Right lobe of liver (tissue), 6 donors: Measurements from ENCODE around the gene SLC5A3. TPM values are rescaled to one million over a fixed set of nuclear protein-coding genes. Genes with fewer than 3 reads are reported as not detected.

Experiments used
- ATAC-seq, 4 donors: fragments of 200-7000 bp; cut with Tn5 transposase; one replicate each; pipeline ENCODE4 v1.9.1; 2020; ENCODE audit warnings: mild to moderate bottlenecking in 4 of 4, moderate library complexity in 4 of 4
- DNase-seq, 3 donors: peaks; one replicate each; pipeline ENCODE4 v3.0.0-alpha.2; 2020
- H3K27ac ChIP-seq, 3 donors: fragments of 200-600 bp; one replicate each; pipeline ENCODE4 v1.8.0; 2022
- H3K27me3 ChIP-seq, 2 donors: fragments of 200-600 bp; one replicate each; pipeline ENCODE4 v1.8.0; 2022
- H3K36me3 ChIP-seq, 4 donors: fragments of 200-600 bp; sonication (generic) in 1 of 4; one replicate each; pipeline versions ENCODE4 v1.5.1 to v1.8.0; 2017 to 2022; ENCODE audit warnings: control low read depth in 1 of 4
- H3K4me1 ChIP-seq, 4 donors: fragments of 200-600 bp; sonication (generic) in 1 of 4; one replicate each; pipeline versions ENCODE4 v1.5.1 to v1.8.0; 2017 to 2022; ENCODE audit warnings: control low read depth in 1 of 4
- H3K4me3 ChIP-seq, 3 donors: fragments of 200-600 bp; one replicate each; pipeline ENCODE4 v1.8.0; 2022
- H3K9me3 ChIP-seq, 4 donors: fragments of 200-600 bp; sonication (generic) in 1 of 4; one replicate each; pipeline versions ENCODE4 v1.5.1 to v1.8.0; 2017 to 2022; ENCODE audit warnings: control low read depth in 1 of 4
- CTCF ChIP-seq, 4 donors: fragments of 200-600 bp in 3 of 4; fragments of 450-650 bp in 1 of 4; IDR thresholded peaks; one replicate each; pipeline versions ENCODE4 v1.5.1 to v1.8.0; 2016 to 2022; ENCODE audit warnings: antibody characterized with exemption in 4 of 4, mild to moderate bottlenecking in 2 of 4
- POLR2A ChIP-seq: fragments of 450-650 bp; IDR thresholded peaks from one replicate; pipeline ENCODE4 v1.6.1; 2017; ENCODE audit warnings: antibody characterized with exemption, mild to moderate bottlenecking
- WGBS: methylation state at CpG from one replicate; pipeline ENCODE4 v1.1.6; 2018; ENCODE audit warnings: low coverage, low lambda C conversion rate; ENCODE audit not compliant: insufficient coverage; ENCODE audit errors: missing lambda C conversion rate; 5-methylcytosine and 5-hydroxymethylcytosine counted together
- intact Hi-C, 2 donors: fragments of 100-400 bp; cut with DNase I; formaldehyde crosslinking; loops; one replicate each; pipeline versions ENCODE4 v1.11.2 to v1.14.1; 2022
- total RNA-seq, 6 experiments: library from RNA; depleted of rRNA in 2 of 6; stranded (reverse); fragments of >200 nt in 2 of 6; fragmentation: NEBNext Ultra II Directional in 3 of 6; extraction: Animal tissue kit (Norgen Biotek cat#: 25700) in 3 of 6; gene quantifications; one replicate each; pipeline versions ENCODE4 v1.1.0 to v1.2.4, GENCODE V29; 2016 to 2023
- donor health status: DM: no; HTN: yes; CAD: no.
- donor health status: DM: no; HTN: no; CAD: no.
- donor health status: DM: no; HTN: no; CAD: no.
- donor health status: DM: no; HTN: yes; CAD: no.
- donor health status: DM: no; HTN: yes; CAD: no.

Gene SLC5A3
- total RNA-seq, 6 experiments from 2014 or later = 8.0 to 12.7 (median 10.1) TPM

GRCh38 chr21:34083357-34083756 is 10.0 kb downstream of the SLC5A3 start:
- peaks cover 0 to 25% (median 10%) of the 10 kb centered on the region in 4 donors for H3K4me1 ChIP-seq
- no peak overlapping the region for H3K4me3 ChIP-seq
- 81% methylated on average over 3 of the region's 3 CpGs for WGBS
- no peak overlapping the region for H3K27ac ChIP-seq
- TF ChIP-seq CTCF (IDR thresholded peaks at IDR 0.05) (no peak), POLR2A (no peak)
- no peak for ATAC-seq
- H3K36me3 ChIP-seq = no peaks in the 10 kb centered on the region
- intact Hi-C loops = no loop called here
- DNase-seq = no peak
- no peaks in the 10 kb centered on the region for H3K9me3 ChIP-seq
- no peaks in the 10 kb centered on the region for H3K27me3 ChIP-seq

- H3K36me3 ChIP-seq = no peaks in the 10 kb centered on the region
- no peak overlapping the region for H3K4me3 ChIP-seq
- H3K27me3 ChIP-seq = no peaks in the 10 kb centered on the region
- H3K4me1 ChIP-seq = peaks cover 0 to 25% (median 3%) of the 10 kb centered on the region in 4 donors
- TF ChIP-seq CTCF (IDR thresholded peaks at IDR 0.05) (no peak), POLR2A (no peak)
- no peak for DNase-seq
- H3K27ac ChIP-seq = no peak overlapping the region
- 86% methylated on average over 2 of the region's 2 CpGs for WGBS
- intact Hi-C loops = no loop called here
- H3K9me3 ChIP-seq = no peaks in the 10 kb centered on the region
- ATAC-seq = no peak
Observed at GRCh38 chr21:34085129-34085528, 11.8 kb downstream of the SLC5A3 start.

- 70% methylated on average over 2 of the region's 5 CpGs for WGBS
- TF ChIP-seq CTCF (IDR thresholded peaks at IDR 0.05) (no peak), POLR2A (no peak)
- Histone ChIP-seq H3K4me3 (no peak overlapping the region), H3K4me1 (peaks cover 0 to 21% (median 0%) of the 10 kb centered on the region in 4 donors), H3K27me3 (no peaks in the 10 kb centered on the region), H3K36me3 (no peaks in the 10 kb centered on the region), H3K9me3 (no peaks in the 10 kb centered on the region), H3K27ac (no peak overlapping the region)
- intact Hi-C loops = no loop called here
- ATAC-seq = peak in 3 of 4 donors; percentile 16 to 20 (median 17)
- no peak for DNase-seq
Observed at GRCh38 chr21:34086887-34087306, 13.5 kb downstream of the SLC5A3 start.

GRCh38 chr21:34088752-34089151 is 15.4 kb downstream of the SLC5A3 start:
- Histone ChIP-seq H3K4me1 (peaks cover 0 to 12% (median 0%) of the 10 kb centered on the region in 4 donors), H3K27me3 (no peaks in the 10 kb centered on the region), H3K4me3 (no peak overlapping the region), H3K27ac (no peak overlapping the region), H3K9me3 (no peaks in the 10 kb centered on the region), H3K36me3 (no peaks in the 10 kb centered on the region)
- no peak for DNase-seq
- WGBS = 97% methylated on average over 3 of the region's 3 CpGs
- intact Hi-C loops = no loop called here
- no peak for TF ChIP-seq CTCF (IDR thresholded peaks at IDR 0.05)
- no peak for TF ChIP-seq POLR2A
- ATAC-seq = no peak

- H3K4me1 ChIP-seq = peaks cover 0 to 20% (median 2%) of the 10 kb centered on the region in 4 donors
- no peak for DNase-seq
Observed at GRCh38 chr21:34091032-34091431, 17.7 kb downstream of the SLC5A3 start.

More at GRCh38 chr21:34091032-34091431, 17.7 kb downstream of the SLC5A3 start:
- no peak for ATAC-seq
- intact Hi-C loops = no loop called here
- Histone ChIP-seq H3K9me3 (no peaks in the 10 kb centered on the region), H3K4me3 (no peak overlapping the region), H3K27me3 (no peaks in the 10 kb centered on the region), H3K36me3 (no peaks in the 10 kb centered on the region), H3K27ac (no peak overlapping the region)
- 64% methylated on average over 3 of the region's 4 CpGs for WGBS
- TF ChIP-seq POLR2A (no peak), CTCF (IDR thresholded peaks at IDR 0.05) (no peak)
